Measurements from ENCODE around the gene TSPOAP1. TPM values are rescaled to one million over a fixed set of nuclear protein-coding genes. Genes with fewer than 3 reads are reported as not detected.

The TSPOAP1 gene
- polyA plus RNA-seq, 2 of the 4 experiments (the other 2 are of a cell fraction): not detected

DNA sequence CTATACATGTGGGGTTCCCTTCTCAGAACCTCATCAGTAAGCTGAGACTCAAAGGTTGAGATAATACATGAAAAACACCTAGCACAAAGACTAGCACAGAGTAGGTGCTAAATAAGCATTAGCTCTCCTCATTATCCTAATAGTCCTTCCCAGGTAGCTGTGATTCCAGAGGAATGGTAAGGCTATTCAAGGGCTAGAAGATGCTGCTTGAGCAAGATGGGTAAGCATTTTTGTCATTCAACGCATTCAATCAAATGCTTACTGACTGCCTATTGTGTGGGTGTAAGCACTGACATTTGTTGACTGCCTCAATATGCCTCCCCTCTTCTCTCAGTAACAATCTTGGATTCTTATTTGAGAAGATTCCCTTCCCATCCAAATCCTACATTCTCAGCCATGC is 19.4 kb upstream of the TSPOAP1 start:
- POLR2A ChIA-PET: no interaction called here
- CTCF ChIA-PET: interaction anchor here (0.7 to 2.9 kb wide), 3 partner anchors 31 to 507 kb away, joined by 3 to 22 read pairs (median 5); partner anchors contain the start of gene RNF43

GRCh38 chr17:58345500-58345899 is 16.9 kb upstream of the TSPOAP1 start:
- TF ChIP-seq PHF8 (IDR thresholded peaks at IDR 0.05; ENCODE audit: borderline replicate concordance, low read depth): no peak
- no peak for TF ChIP-seq FOSL2 (IDR thresholded peaks at IDR 0.05)
- TF ChIP-seq FOSL2 (CRISPR knock-in tag; IDR thresholded peaks at IDR 0.05): no peak
- no peak for TF ChIP-seq JUN (IDR thresholded peaks at IDR 0.05)
- no peak for TF ChIP-seq HOXB13 (CRISPR knock-in tag; IDR thresholded peaks at IDR 0.05; ENCODE audit: low read depth)
- no peak for TF ChIP-seq EP300 (IDR thresholded peaks at IDR 0.05)
- no peak for TF ChIP-seq EHF (CRISPR knock-in tag; IDR thresholded peaks at IDR 0.05)
- no peak for TF ChIP-seq KDM5A (IDR thresholded peaks at IDR 0.05)
- TF ChIP-seq, protein P1, sequence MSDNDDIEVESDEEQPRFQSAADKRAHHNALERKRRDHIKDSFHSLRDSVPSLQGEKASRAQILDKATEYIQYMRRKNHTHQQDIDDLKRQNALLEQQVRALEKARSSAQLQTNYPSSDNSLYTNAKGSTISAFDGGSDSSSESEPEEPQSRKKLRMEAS (IDR thresholded peaks at IDR 0.05): no peak
- TF ChIP-seq BHLHE40 (IDR thresholded peaks at IDR 0.05; ENCODE audit: low read depth, low read length): no peak
- TF ChIP-seq, protein P2, sequence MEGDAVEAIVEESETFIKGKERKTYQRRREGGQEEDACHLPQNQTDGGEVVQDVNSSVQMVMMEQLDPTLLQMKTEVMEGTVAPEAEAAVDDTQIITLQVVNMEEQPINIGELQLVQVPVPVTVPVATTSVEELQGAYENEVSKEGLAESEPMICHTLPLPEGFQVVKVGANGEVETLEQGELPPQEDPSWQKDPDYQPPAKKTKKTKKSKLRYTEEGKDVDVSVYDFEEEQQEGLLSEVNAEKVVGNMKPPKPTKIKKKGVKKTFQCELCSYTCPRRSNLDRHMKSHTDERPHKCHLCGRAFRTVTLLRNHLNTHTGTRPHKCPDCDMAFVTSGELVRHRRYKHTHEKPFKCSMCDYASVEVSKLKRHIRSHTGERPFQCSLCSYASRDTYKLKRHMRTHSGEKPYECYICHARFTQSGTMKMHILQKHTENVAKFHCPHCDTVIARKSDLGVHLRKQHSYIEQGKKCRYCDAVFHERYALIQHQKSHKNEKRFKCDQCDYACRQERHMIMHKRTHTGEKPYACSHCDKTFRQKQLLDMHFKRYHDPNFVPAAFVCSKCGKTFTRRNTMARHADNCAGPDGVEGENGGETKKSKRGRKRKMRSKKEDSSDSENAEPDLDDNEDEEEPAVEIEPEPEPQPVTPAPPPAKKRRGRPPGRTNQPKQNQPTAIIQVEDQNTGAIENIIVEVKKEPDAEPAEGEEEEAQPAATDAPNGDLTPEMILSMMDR (IDR thresholded peaks at IDR 0.05): no peak
- TF ChIP-seq ZNF302 (CRISPR knock-in tag; IDR thresholded peaks at IDR 0.05): no peak
- TF ChIP-seq EHMT2 (IDR thresholded peaks at IDR 0.05; ENCODE audit: low read depth): no peak
- no peak for TF ChIP-seq RFX5 (IDR thresholded peaks at IDR 0.05)
- TF ChIP-seq ZFP36 (IDR thresholded peaks at IDR 0.05; ENCODE audit: borderline replicate concordance, partially characterized antibody): no peak
- POLR2A ChIA-PET: interaction anchor here (0.7 to 0.9 kb wide), 2 partner anchors 8 to 72 kb away, joined by 3 read pairs; partner anchors contain the start of gene RNF43
- Histone ChIP-seq H3K9me3 (no peaks in the 10 kb centered on the region), H3K4me1 (no peaks in the 10 kb centered on the region), H3K4me2 (no peak overlapping the region), H3K27ac (no peak overlapping the region), H3K4me3 (no peak overlapping the region)
- FAIRE-seq: no peak
- CTCF ChIA-PET: interaction anchor here (0.7 to 2.9 kb wide), 5 partner anchors 28 to 102 kb away, joined by 3 to 22 read pairs (median 5); partner anchors contain the start of gene RNF43
- 87% methylated on average over 4 of the region's 4 CpGs for WGBS (ENCODE audit: missing lambda C conversion rate)
- ATAC-seq: no peak
- DNase-seq (ENCODE audit: low read depth in 1 of 2, low spot score in 1 of 2): no peak

More for the DNA sequence above, 19.4 kb upstream of the TSPOAP1 start:
- 91% methylated on average over 1 of the region's 1 CpG for WGBS (ENCODE audit: missing lambda C conversion rate)
- DNase-seq (ENCODE audit: low read depth in 1 of 2, low spot score in 1 of 2) (no peak), FAIRE-seq (no peak), ATAC-seq (no peak)
- H3K9me3 ChIP-seq: no peaks in the 10 kb centered on the region
- H3K4me1 ChIP-seq: peaks cover 8% of the 10 kb centered on the region; the same call in 2 of the 3 replicates
- H3K4me2 ChIP-seq: no peak overlapping the region
- TF ChIP-seq ZNF302 (CRISPR knock-in tag; IDR thresholded peaks at IDR 0.05): no peak
- no peak for TF ChIP-seq CHD2 (IDR thresholded peaks at IDR 0.05; ENCODE audit: low read length, partially characterized antibody)
- TF ChIP-seq MAZ (IDR thresholded peaks at IDR 0.05; ENCODE audit: borderline replicate concordance, low read depth, low read length): no peak
- no peak for TF ChIP-seq POLR2AphosphoS2 (conservative IDR thresholded peaks at IDR 0.05; ENCODE audit: low read length)
- TF ChIP-seq RAD21 (conservative IDR thresholded peaks at IDR 0.05 in 1 of 2, IDR thresholded peaks at IDR 0.05 in 1 of 2): no peak
- TF ChIP-seq MAFK (IDR thresholded peaks at IDR 0.05; ENCODE audit: partially characterized antibody): no peak
- TF ChIP-seq POLR2A (IDR thresholded peaks at IDR 0.05; ENCODE audit: low read length): no peak
- H3K4me3 ChIP-seq: no peak overlapping the region
- H3K27ac ChIP-seq: no peak overlapping the region

DNA sequence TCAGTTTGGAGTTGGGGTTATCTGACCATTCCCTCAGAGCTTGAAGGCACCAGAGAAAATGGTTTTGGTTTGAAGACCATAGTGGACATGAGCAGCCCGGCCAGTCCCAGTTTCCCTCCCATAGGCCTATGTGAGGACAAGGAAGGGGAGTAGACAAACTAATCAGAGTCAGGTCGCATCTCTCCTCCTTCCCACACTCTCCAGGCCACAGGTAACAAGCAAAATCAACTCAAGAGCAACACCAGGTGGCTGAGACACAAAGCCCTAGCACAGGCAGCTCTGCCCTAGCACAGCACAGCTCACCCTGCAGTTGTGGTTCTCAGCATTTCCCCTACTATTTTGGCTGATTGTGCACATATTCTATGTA is 16.2 kb upstream of the TSPOAP1 start:
- DNase-seq (ENCODE audit: low read depth in 1 of 2, low spot score in 1 of 2) (no peak), FAIRE-seq (no peak), ATAC-seq (no peak)
- CTCF ChIA-PET: interaction anchor here (1.0 to 2.8 kb wide), 9 partner anchors 11 to 103 kb away, joined by 3 to 14 read pairs (median 5); partner anchors contain the start of gene RNF43
- no peak overlapping the region for H3K4me3 ChIP-seq
- no peaks in the 10 kb centered on the region for H3K9me3 ChIP-seq
- 62% methylated on average over 2 of the region's 2 CpGs for WGBS (ENCODE audit: missing lambda C conversion rate)
- no peak overlapping the region for H3K4me2 ChIP-seq
- POLR2A ChIA-PET: interaction anchor here (0.7 to 1.1 kb wide), 2 partner anchors 7 to 9 kb away, joined by 3 to 5 read pairs; no protein-coding TSS in a partner anchor
- no peaks in the 10 kb centered on the region for H3K4me1 ChIP-seq
- H3K27ac ChIP-seq: no peak overlapping the region
- TF ChIP-seq, protein P3, sequence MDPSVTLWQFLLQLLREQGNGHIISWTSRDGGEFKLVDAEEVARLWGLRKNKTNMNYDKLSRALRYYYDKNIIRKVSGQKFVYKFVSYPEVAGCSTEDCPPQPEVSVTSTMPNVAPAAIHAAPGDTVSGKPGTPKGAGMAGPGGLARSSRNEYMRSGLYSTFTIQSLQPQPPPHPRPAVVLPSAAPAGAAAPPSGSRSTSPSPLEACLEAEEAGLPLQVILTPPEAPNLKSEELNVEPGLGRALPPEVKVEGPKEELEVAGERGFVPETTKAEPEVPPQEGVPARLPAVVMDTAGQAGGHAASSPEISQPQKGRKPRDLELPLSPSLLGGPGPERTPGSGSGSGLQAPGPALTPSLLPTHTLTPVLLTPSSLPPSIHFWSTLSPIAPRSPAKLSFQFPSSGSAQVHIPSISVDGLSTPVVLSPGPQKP (IDR thresholded peaks at IDR 0.05; ENCODE audit: low read depth, low read length): no peak
- TF ChIP-seq, protein P4, sequence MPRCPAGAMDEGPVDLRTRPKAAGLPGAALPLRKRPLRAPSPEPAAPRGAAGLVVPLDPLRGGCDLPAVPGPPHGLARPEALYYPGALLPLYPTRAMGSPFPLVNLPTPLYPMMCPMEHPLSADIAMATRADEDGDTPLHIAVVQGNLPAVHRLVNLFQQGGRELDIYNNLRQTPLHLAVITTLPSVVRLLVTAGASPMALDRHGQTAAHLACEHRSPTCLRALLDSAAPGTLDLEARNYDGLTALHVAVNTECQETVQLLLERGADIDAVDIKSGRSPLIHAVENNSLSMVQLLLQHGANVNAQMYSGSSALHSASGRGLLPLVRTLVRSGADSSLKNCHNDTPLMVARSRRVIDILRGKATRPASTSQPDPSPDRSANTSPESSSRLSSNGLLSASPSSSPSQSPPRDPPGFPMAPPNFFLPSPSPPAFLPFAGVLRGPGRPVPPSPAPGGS (IDR thresholded peaks at IDR 0.05): no peak
- TF ChIP-seq HOXA7 (CRISPR knock-in tag; IDR thresholded peaks at IDR 0.05): no peak
- no peak for TF ChIP-seq ATOH8 (CRISPR knock-in tag; IDR thresholded peaks at IDR 0.05; ENCODE audit: low read depth)
- TF ChIP-seq, protein P5, sequence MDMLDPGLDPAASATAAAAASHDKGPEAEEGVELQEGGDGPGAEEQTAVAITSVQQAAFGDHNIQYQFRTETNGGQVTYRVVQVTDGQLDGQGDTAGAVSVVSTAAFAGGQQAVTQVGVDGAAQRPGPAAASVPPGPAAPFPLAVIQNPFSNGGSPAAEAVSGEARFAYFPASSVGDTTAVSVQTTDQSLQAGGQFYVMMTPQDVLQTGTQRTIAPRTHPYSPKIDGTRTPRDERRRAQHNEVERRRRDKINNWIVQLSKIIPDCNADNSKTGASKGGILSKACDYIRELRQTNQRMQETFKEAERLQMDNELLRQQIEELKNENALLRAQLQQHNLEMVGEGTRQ (IDR thresholded peaks at IDR 0.05): no peak
- no peak for TF ChIP-seq NR3C1 (IDR thresholded peaks at IDR 0.05)
